Keratinocyte (primary cell): ENCODE data around the gene TMF1. TPM values are rescaled to one million over a fixed set of nuclear protein-coding genes. Genes with fewer than 3 reads are reported as not detected.

Source experiments
- DNase-seq: peaks from one replicate; pipeline ENCODE4 v3.0.0-alpha.2; 2011; ENCODE audit warnings: low read depth, missing footprints, low spot score
- FAIRE-seq: peaks from 2 replicates; lab custom pipeline; 2011; peaks lifted over from hg19 to GRCh38; lab: Jason Lieb, UNC
- H2AFZ ChIP-seq: 2 replicates; pipeline ENCODE4 v1.6.0; 2012; ENCODE audit warnings: low read length, control low read depth, inconsistent platforms; ENCODE audit not compliant: control insufficient read depth
- H3K27ac ChIP-seq: 2 replicates; pipeline ENCODE4 v1.5.1; 2011; ENCODE audit warnings: low read length; ENCODE audit not compliant: control insufficient read depth, insufficient read depth
- H3K27me3 ChIP-seq: 3 replicates; pipeline ENCODE4 v1.6.0; 2011; ENCODE audit warnings: low read length; ENCODE audit not compliant: control insufficient read depth, insufficient read depth; ENCODE audit errors: extremely low read depth
- H3K36me3 ChIP-seq, 2 experiments: 2 replicates in 1 of 2; 3 replicates in 1 of 2; pipeline ENCODE4 v1.5.1; 2011; ENCODE audit warnings: low read length in 2 of 2, mild to moderate bottlenecking in 1 of 2; ENCODE audit not compliant: control insufficient read depth in 2 of 2, insufficient read depth in 2 of 2; ENCODE audit errors: extremely low read depth in 1 of 2
- H3K4me1 ChIP-seq: 3 replicates; pipeline ENCODE4 v1.5.1; 2011; ENCODE audit warnings: low read length; ENCODE audit not compliant: control insufficient read depth, insufficient read depth; ENCODE audit errors: extremely low read depth
- H3K4me2 ChIP-seq: 3 replicates; pipeline ENCODE4 v1.6.0; 2011; ENCODE audit warnings: low read depth, low read length; ENCODE audit not compliant: control insufficient read depth, insufficient read depth; ENCODE audit errors: extremely low read depth
- H3K4me3 ChIP-seq, 3 experiments: fragments of 200-600 bp in 1 of 3; sonication (generic) in 1 of 3; 2 replicates in 2 of 3; 3 replicates in 1 of 3; pipeline ENCODE4 v1.5.1; 2011 to 2016; ENCODE audit warnings: low read length in 3 of 3, mild to moderate bottlenecking in 3 of 3, control low read depth in 2 of 3, inconsistent platforms in 1 of 3, low read depth in 1 of 3, mixed read lengths in 1 of 3, mixed run types in 1 of 3, moderate library complexity in 1 of 3; ENCODE audit not compliant: control insufficient read depth in 2 of 3, insufficient read depth in 2 of 3; ENCODE audit errors: extremely low read depth in 1 of 3
- H3K79me2 ChIP-seq: 2 replicates; pipeline ENCODE4 v1.6.0; 2012; ENCODE audit warnings: low read length; ENCODE audit not compliant: control insufficient read depth, insufficient read depth
- H3K9ac ChIP-seq: 3 replicates; pipeline ENCODE4 v1.6.0; 2011; ENCODE audit warnings: low read length; ENCODE audit not compliant: control insufficient read depth, insufficient read depth; ENCODE audit errors: extremely low read depth
- H3K9me1 ChIP-seq: 3 replicates; pipeline ENCODE4 v1.6.0; 2011; ENCODE audit warnings: low read length; ENCODE audit not compliant: control insufficient read depth, insufficient read depth; ENCODE audit errors: extremely low read depth
- H3K9me3 ChIP-seq: 2 replicates; pipeline ENCODE4 v1.5.1; 2012; ENCODE audit warnings: low read depth, low read length; ENCODE audit not compliant: control insufficient read depth
- H4K20me1 ChIP-seq: 3 replicates; pipeline ENCODE4 v1.6.0; 2011; ENCODE audit warnings: low read length; ENCODE audit not compliant: control insufficient read depth, insufficient read depth; ENCODE audit errors: extremely low read depth
- CTCF ChIP-seq, 3 experiments: IDR thresholded peaks in 1 of 3; conservative IDR thresholded peaks in 1 of 3; optimal IDR thresholded peaks in 1 of 3; 2 replicates in 2 of 3; 3 replicates in 1 of 3; pipeline versions ENCODE3 to v1.5.1; 2011; ENCODE audit warnings: low read length in 3 of 3, mild to moderate bottlenecking in 3 of 3, moderate library complexity in 2 of 3, control low read depth in 1 of 3, inconsistent platforms in 1 of 3; ENCODE audit not compliant: insufficient read depth in 2 of 3; ENCODE audit errors: extremely low read depth in 1 of 3
- EZH2 ChIP-seq: IDR thresholded peaks from one replicate; pipeline ENCODE4 v1.6.1; 2012; ENCODE audit warnings: inconsistent platforms, mild to moderate bottlenecking, low read length, moderate library complexity
- dilution Hi-C: fragments of 300-500 bp; cut with MboI; formaldehyde crosslinking; loops from one replicate; pipeline ENCODE4 v1.7.0; 2020; ENCODE audit warnings: low sequenced_read_pairs; ENCODE audit not compliant: extremely low pct_ligation_motif_present
- polyA plus RNA-seq, 5 experiments: library from polyadenylated mRNA; depleted of rRNA in 3 of 5; stranded (reverse) in 3 of 5; stranded (forward) in 1 of 5; unstranded in 1 of 5; fragments of >200 nt; gene quantifications; 1 replicate in 1 of 5; 2 replicates in 3 of 5; 3 replicates in 1 of 5; pipeline versions ENCODE4 v1.2.1 to v1.2.3, GENCODE V29; 2011 to 2012; ENCODE audit warnings: missing spikeins in 2 of 5, low read depth in 1 of 5, low replicate concordance in 1 of 5

TMF1 gene
- polyA plus RNA-seq, 1 donor (not counting 4 experiments of a cell fraction or from before 2014, with no cell fraction given) = 13.7 TPM

GRCh38 chr3:69088063-69088462, 35.9 kb upstream of the TMF1 start:
- Histone ChIP-seq H3K27ac (peak overlapping the region; percentile 94), H3K9me1 (no peaks in the 10 kb centered on the region), H2AFZ (no peak overlapping the region), H4K20me1 (no peaks in the 10 kb centered on the region), H3K4me1 (peaks cover 77% of the 10 kb centered on the region), H3K79me2 (peaks cover 52% of the 10 kb centered on the region), H3K4me3 (peak overlapping the region in 2 of 3 experiments; percentile 0 to 74), H3K9me3 (no peaks in the 10 kb centered on the region), H3K4me2 (peak overlapping the region; percentile 87), H3K36me3 (peaks cover 3% of the 10 kb centered on the region in 2 experiments), H3K9ac (peak overlapping the region; percentile 20), H3K27me3 (no peaks in the 10 kb centered on the region)
- dilution Hi-C loops = no loop called here
- DNase-seq = no peak
- no peak for TF ChIP-seq EZH2
- TF ChIP-seq CTCF (optimal IDR thresholded peaks at IDR 0.05 in 1 of 3, IDR thresholded peaks at IDR 0.05 in 1 of 3, conservative IDR thresholded peaks at IDR 0.05 in 1 of 3; ENCODE audit: extremely low read depth in 1 of 3, insufficient read depth in 2 of 3, low read length in 3 of 3) = peak in 1 of 3 experiments; percentile 7
- peak; percentile 85 for FAIRE-seq

GRCh38 chr3:69087030-69087791, 35.1 kb upstream of the TMF1 start:
- peak overlapping the region; percentile 90 for H3K9ac ChIP-seq
- TF ChIP-seq CTCF (optimal IDR thresholded peaks at IDR 0.05 in 1 of 3, IDR thresholded peaks at IDR 0.05 in 1 of 3, conservative IDR thresholded peaks at IDR 0.05 in 1 of 3; ENCODE audit: extremely low read depth in 1 of 3, insufficient read depth in 2 of 3, low read length in 3 of 3) = no peak
- TF ChIP-seq EZH2 = no peak
- peaks cover 2 to 3% of the 10 kb centered on the region in 2 experiments for H3K36me3 ChIP-seq
- no peak for DNase-seq
- H3K9me1 ChIP-seq = no peaks in the 10 kb centered on the region
- H2AFZ ChIP-seq = no peak overlapping the region
- H3K4me3 ChIP-seq = peak overlapping the region; percentile 34 to 90 (median 74)
- peaks cover 50% of the 10 kb centered on the region for H3K79me2 ChIP-seq
- peak overlapping the region; percentile 87 for H3K4me2 ChIP-seq
- FAIRE-seq = no peak
- H3K27ac ChIP-seq = peak overlapping the region; percentile 94
- no peaks in the 10 kb centered on the region for H3K27me3 ChIP-seq
- dilution Hi-C loops = no loop called here
- H4K20me1 ChIP-seq = no peaks in the 10 kb centered on the region
- H3K4me1 ChIP-seq = peaks cover 84% of the 10 kb centered on the region
- no peaks in the 10 kb centered on the region for H3K9me3 ChIP-seq
